Tibial nerve (tissue), 3 donors: ENCODE measurements around the gene ZNF362.

ENCODE experiments used
- POLR2A ChIP-seq, 2 donors: fragments of 450-650 bp; IDR thresholded peaks; one replicate each; pipeline ENCODE4 v1.6.1; 2017; ENCODE audit warnings: antibody characterized with exemption in 2 of 2, mild to moderate bottlenecking in 2 of 2, moderate library complexity in 2 of 2
- TF ChIP-seq, protein P1 (sequence below), 5 experiments: fragments of 200-600 bp in 3 of 5; fragments of 450-650 bp in 2 of 5; sonication (generic) in 3 of 5; IDR thresholded peaks; one replicate each; pipeline ENCODE4 v1.5.1; 2016 to 2019; ENCODE audit warnings: antibody characterized with exemption in 5 of 5, mild to moderate bottlenecking in 3 of 5, moderate library complexity in 2 of 5

DNA sequence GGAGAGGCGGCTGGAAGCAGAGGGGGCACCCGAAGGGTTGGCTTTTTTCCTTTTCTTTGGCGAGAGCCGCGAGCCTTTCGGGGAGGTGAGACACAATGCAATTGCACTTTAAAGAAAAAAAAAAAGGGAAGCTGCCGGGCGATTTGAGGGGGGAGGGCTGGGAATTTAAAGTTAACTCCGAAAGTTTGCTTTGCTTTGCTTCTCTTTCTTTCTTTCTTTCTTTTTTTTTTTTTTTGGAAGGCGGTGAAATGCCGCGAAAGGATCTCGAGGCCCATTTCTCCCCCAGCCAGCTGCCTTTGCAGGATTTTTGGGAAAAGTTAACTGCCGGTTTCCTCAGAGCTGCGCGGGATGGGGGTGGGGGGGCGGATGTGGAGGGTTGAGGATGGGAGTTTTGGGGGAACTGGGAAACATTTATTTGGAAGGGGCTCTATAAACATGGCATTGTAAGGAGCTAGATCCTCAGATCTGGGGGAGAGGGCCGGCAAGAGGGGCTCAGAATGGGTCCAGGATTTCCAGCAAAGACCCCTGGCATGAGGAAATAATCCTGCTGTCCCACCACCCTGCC is 997 bp downstream of the ZNF362 start:
- TF ChIP-seq, protein P1, sequence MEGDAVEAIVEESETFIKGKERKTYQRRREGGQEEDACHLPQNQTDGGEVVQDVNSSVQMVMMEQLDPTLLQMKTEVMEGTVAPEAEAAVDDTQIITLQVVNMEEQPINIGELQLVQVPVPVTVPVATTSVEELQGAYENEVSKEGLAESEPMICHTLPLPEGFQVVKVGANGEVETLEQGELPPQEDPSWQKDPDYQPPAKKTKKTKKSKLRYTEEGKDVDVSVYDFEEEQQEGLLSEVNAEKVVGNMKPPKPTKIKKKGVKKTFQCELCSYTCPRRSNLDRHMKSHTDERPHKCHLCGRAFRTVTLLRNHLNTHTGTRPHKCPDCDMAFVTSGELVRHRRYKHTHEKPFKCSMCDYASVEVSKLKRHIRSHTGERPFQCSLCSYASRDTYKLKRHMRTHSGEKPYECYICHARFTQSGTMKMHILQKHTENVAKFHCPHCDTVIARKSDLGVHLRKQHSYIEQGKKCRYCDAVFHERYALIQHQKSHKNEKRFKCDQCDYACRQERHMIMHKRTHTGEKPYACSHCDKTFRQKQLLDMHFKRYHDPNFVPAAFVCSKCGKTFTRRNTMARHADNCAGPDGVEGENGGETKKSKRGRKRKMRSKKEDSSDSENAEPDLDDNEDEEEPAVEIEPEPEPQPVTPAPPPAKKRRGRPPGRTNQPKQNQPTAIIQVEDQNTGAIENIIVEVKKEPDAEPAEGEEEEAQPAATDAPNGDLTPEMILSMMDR (IDR thresholded peaks at IDR 0.05): no peak
- no peak for TF ChIP-seq POLR2A (IDR thresholded peaks at IDR 0.05)
